Measurements from ENCODE around the gene STXBP5.
A peak's percentile ranks its signal among the peaks of the same experiment; 100 is the strongest.
"Not testable (repeated sequence)": the region's sequence is repeated elsewhere in the genome, so short reads cannot be mapped to it uniquely, and the experiment has no call there.

STXBP5 gene

DNA sequence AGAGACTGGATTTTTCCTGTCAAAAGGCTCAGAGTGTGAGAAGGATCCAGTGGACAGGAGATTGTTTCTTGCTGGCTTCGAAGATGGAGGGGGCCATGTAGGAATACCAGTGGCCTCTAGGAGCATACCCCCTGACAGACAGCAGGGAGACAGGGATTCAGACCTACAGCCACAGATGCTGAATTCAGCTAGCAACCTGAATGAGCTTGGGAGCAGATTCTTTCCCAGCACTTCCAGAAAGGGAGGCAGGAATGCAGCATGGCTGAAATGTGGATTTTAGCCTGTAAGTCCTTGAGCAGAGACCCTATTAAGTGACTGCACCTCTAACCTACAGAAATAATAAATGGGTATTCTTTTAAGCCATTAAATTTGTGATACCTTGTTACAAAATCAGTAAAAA lies 44.6 kb downstream of the STXBP5 start:
- H4K8ac ChIP-seq (ENCODE audit: low read length), result no peak overlapping the region
- H3K9ac ChIP-seq (ENCODE audit: low read length), result no peak overlapping the region
- 100% methylated on average over 1 of the region's 1 CpG for WGBS

DNA sequence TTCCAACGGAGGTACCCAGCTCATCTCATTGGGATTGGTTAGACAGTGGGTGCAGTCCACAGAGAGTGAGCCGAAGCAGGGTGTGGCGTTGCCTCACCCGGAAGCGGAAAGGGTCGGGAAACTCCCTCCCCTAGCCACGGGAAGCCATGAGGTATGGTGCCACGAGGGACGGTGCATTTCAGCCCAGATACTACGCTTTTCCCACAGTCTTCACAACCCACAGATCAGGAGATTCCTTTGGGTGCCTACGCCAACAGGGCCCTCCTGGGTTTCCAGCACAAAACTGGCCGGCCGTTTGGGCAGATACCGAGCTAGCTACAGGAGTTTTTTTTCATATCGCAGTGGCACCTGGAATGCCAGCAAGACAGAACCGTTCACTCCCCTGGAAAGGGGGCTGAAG lies 46.9 kb downstream of the STXBP5 start:
- no peaks in the 10 kb centered on the region for H3K27me3 ChIP-seq (ENCODE audit: control insufficient read depth in 1 of 2, insufficient read depth in 1 of 2, low read length in 2 of 2)
- H3K9ac ChIP-seq (ENCODE audit: low read length), result no peak overlapping the region
- H3K14ac ChIP-seq (ENCODE audit: low read length in 2 of 2), result no peak overlapping the region
- H3K4me1 ChIP-seq (ENCODE audit: control insufficient read depth, insufficient read depth, low read depth, low read length), result no peaks in the 10 kb centered on the region
- H2BK5ac ChIP-seq (ENCODE audit: low read depth, low read length, poor library complexity, severe bottlenecking), result no peak overlapping the region
- no peak overlapping the region for H2AK5ac ChIP-seq (ENCODE audit: low read length, severe bottlenecking)
- WGBS, result 98% methylated on average over 16 of the region's 16 CpGs
- no peak overlapping the region for H3K18ac ChIP-seq (ENCODE audit: low read depth in 1 of 2, low read length in 2 of 2)
- peak overlapping the region; percentile 54 for H4K8ac ChIP-seq (ENCODE audit: low read length)
- no peak overlapping the region for H3K27ac ChIP-seq (ENCODE audit: low read length, poor library complexity, severe bottlenecking)
- no peak overlapping the region for H2BK15ac ChIP-seq (ENCODE audit: low read depth, poor library complexity, severe bottlenecking)
- H2BK120ac ChIP-seq (ENCODE audit: low read depth, low read length), result no peak overlapping the region
- no peak overlapping the region for H3K23ac ChIP-seq (ENCODE audit: low read length in 2 of 2)
- no peak overlapping the region for H3K4me2 ChIP-seq (ENCODE audit: low read length, poor library complexity, severe bottlenecking)
- no peak overlapping the region for H2AFZ ChIP-seq (ENCODE audit: low read depth, low read length)
- peaks cover 4% of the 10 kb centered on the region for H3K79me1 ChIP-seq (replicated peaks; ENCODE audit: low read length, poor library complexity, severe bottlenecking)
- H3K36me3 ChIP-seq (ENCODE audit: control insufficient read depth in 1 of 2, insufficient read depth in 2 of 2, low read depth in 1 of 2, low read length in 2 of 2), result peaks cover 15 to 67% of the 10 kb centered on the region in 2 experiments
- no peak overlapping the region for H4K91ac ChIP-seq (ENCODE audit: low read length)
- H3K9me3 ChIP-seq (ENCODE audit: control insufficient read depth, low read length), result no peaks in the 10 kb centered on the region
- DNase-seq, result no peak
- no peak overlapping the region for H3K4ac ChIP-seq (ENCODE audit: low read depth in 1 of 2, low read length in 2 of 2)
- H3K4me3 ChIP-seq (ENCODE audit: insufficient read depth in 1 of 2, low read depth in 1 of 2, low read length in 2 of 2), result no peak overlapping the region
- no peak overlapping the region for H2BK12ac ChIP-seq (ENCODE audit: low read length in 2 of 2)

More for the DNA sequence above, 44.6 kb downstream of the STXBP5 start:
- Histone ChIP-seq H2BK120ac (ENCODE audit: low read depth, low read length) (no peak overlapping the region), H3K4me2 (ENCODE audit: low read length, poor library complexity, severe bottlenecking) (no peak overlapping the region), H2AFZ (ENCODE audit: low read depth, low read length) (no peak overlapping the region), H2AK5ac (ENCODE audit: low read length, severe bottlenecking) (no peak overlapping the region), H2BK5ac (ENCODE audit: low read depth, low read length, poor library complexity, severe bottlenecking) (no peak overlapping the region), H3K23ac (ENCODE audit: low read length in 2 of 2) (no peak overlapping the region), H3K4ac (ENCODE audit: low read depth in 1 of 2, low read length in 2 of 2) (no peak overlapping the region), H4K91ac (ENCODE audit: low read length) (no peak overlapping the region), H3K9me3 (ENCODE audit: control insufficient read depth, low read length) (no peaks in the 10 kb centered on the region), H3K4me3 (ENCODE audit: insufficient read depth in 1 of 2, low read depth in 1 of 2, low read length in 2 of 2) (no peak overlapping the region), H2BK15ac (ENCODE audit: low read depth, poor library complexity, severe bottlenecking) (no peak overlapping the region), H3K27me3 (ENCODE audit: control insufficient read depth in 1 of 2, insufficient read depth in 1 of 2, low read length in 2 of 2) (no peaks in the 10 kb centered on the region), H3K27ac (ENCODE audit: low read length, poor library complexity, severe bottlenecking) (no peak overlapping the region), H3K79me1 (replicated peaks; ENCODE audit: low read length, poor library complexity, severe bottlenecking) (peaks cover 8% of the 10 kb centered on the region), H3K14ac (ENCODE audit: low read length in 2 of 2) (no peak overlapping the region), H3K4me1 (ENCODE audit: control insufficient read depth, insufficient read depth, low read depth, low read length) (no peaks in the 10 kb centered on the region), H3K18ac (ENCODE audit: low read depth in 1 of 2, low read length in 2 of 2) (no peak overlapping the region), H2BK12ac (ENCODE audit: low read length in 2 of 2) (no peak overlapping the region), H3K36me3 (ENCODE audit: control insufficient read depth in 1 of 2, insufficient read depth in 2 of 2, low read depth in 1 of 2, low read length in 2 of 2) (peaks cover 11 to 71% of the 10 kb centered on the region in 2 experiments)
- DNase-seq, result no peak

DNA sequence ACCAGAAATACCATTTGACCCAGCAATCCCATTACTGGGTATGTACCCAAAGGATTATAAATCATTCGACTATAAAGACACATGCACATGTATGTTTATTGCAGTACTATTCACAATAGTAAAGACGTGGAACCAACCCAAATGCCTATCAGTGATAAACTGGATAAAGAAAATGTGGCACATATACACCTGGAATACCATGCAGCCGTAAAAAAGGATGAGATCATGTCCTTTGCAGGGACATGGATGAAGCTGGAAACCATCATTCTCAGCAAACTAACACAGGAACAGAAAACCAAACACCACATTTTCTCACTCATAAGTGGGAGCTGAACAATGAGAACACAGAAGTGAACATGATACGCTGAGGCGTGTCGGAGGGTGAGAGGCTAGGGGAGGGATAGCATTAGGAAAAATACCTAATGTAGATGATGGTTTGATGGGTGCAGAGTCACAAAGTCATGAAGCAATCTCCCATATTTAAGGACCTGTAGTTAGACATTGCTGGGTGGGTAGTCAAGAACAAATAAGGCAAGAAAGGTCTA lies 50.8 kb downstream of the STXBP5 start:
- H2AFZ ChIP-seq (ENCODE audit: low read depth, low read length); H3K9me3 ChIP-seq (ENCODE audit: control insufficient read depth, low read length); H2BK12ac ChIP-seq (ENCODE audit: low read length in 2 of 2); H2BK15ac ChIP-seq (ENCODE audit: low read depth, poor library complexity, severe bottlenecking); H2AK5ac ChIP-seq (ENCODE audit: low read length, severe bottlenecking); H3K27ac ChIP-seq (ENCODE audit: low read length, poor library complexity, severe bottlenecking); H2BK5ac ChIP-seq (ENCODE audit: low read depth, low read length, poor library complexity, severe bottlenecking); H3K14ac ChIP-seq (ENCODE audit: low read length in 2 of 2); H3K4ac ChIP-seq (ENCODE audit: low read depth in 1 of 2, low read length in 2 of 2); H3K9ac ChIP-seq (ENCODE audit: low read length); H3K23ac ChIP-seq (ENCODE audit: low read length in 2 of 2); H3K4me3 ChIP-seq (ENCODE audit: insufficient read depth in 1 of 2, low read depth in 1 of 2, low read length in 2 of 2); H3K18ac ChIP-seq (ENCODE audit: low read depth in 1 of 2, low read length in 2 of 2); H3K4me1 ChIP-seq (ENCODE audit: control insufficient read depth, insufficient read depth, low read depth, low read length); H3K79me1 ChIP-seq (replicated peaks; ENCODE audit: low read length, poor library complexity, severe bottlenecking); H3K4me2 ChIP-seq (ENCODE audit: low read length, poor library complexity, severe bottlenecking); DNase-seq; H3K27me3 ChIP-seq (ENCODE audit: control insufficient read depth in 1 of 2, insufficient read depth in 1 of 2, low read length in 2 of 2); H4K8ac ChIP-seq (ENCODE audit: low read length); H2BK120ac ChIP-seq (ENCODE audit: low read depth, low read length); H4K91ac ChIP-seq (ENCODE audit: low read length): not testable (repeated sequence)
- WGBS, result 96% methylated on average over 5 of the region's 6 CpGs
- H3K36me3 ChIP-seq (ENCODE audit: control insufficient read depth in 1 of 2, insufficient read depth in 2 of 2, low read depth in 1 of 2, low read length in 2 of 2), result peaks cover 15 to 40% of the 10 kb centered on the region in 2 experiments

DNA sequence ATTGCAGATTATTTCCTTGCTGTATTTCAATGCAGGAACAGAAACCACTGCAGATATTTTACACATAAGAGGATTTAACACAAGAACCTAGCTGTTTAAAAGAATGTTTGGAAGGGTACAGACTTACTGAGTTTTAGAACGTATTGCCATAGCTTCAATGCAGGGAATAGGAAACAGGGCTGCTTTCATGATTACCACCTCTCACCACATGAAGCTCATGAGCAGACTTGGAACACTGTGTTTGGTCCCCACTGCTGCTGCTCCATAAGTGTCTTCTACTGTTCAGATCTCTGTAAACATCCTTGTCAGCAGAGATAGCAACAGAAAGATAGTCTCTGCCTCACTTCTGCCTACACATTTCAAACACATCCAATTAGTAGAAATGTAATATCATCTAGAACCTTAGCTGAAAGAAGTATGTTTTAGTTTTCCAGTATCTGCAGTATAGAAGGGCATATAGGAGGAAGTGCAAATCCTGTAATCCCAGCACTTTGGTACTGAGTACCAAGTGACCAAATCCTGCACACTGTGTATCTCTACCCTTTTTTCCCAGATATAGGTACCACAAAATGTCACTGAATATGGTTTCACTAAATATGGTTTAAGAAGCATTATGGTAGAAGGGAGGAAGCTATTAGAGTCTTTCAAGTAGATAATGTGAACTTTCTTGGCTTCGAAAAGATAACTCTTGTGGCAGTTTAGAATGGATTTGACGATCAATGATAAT lies 51.9 kb downstream of the STXBP5 start:
- Histone ChIP-seq H2AFZ (ENCODE audit: low read depth, low read length) (no peak overlapping the region), H3K4ac (ENCODE audit: low read depth in 1 of 2, low read length in 2 of 2) (no peak overlapping the region), H4K91ac (ENCODE audit: low read length) (no peak overlapping the region), H4K8ac (ENCODE audit: low read length) (no peak overlapping the region), H2BK15ac (ENCODE audit: low read depth, poor library complexity, severe bottlenecking) (no peak overlapping the region), H3K36me3 (ENCODE audit: control insufficient read depth in 1 of 2, insufficient read depth in 2 of 2, low read depth in 1 of 2, low read length in 2 of 2) (peaks cover 11 to 37% of the 10 kb centered on the region in 2 experiments), H3K79me1 (replicated peaks; ENCODE audit: low read length, poor library complexity, severe bottlenecking) (peaks cover 5% of the 10 kb centered on the region), H3K27me3 (ENCODE audit: control insufficient read depth in 1 of 2, insufficient read depth in 1 of 2, low read length in 2 of 2) (no peaks in the 10 kb centered on the region), H2BK12ac (ENCODE audit: low read length in 2 of 2) (no peak overlapping the region), H2AK5ac (ENCODE audit: low read length, severe bottlenecking) (no peak overlapping the region), H3K4me2 (ENCODE audit: low read length, poor library complexity, severe bottlenecking) (no peak overlapping the region), H3K18ac (ENCODE audit: low read depth in 1 of 2, low read length in 2 of 2) (no peak overlapping the region), H2BK5ac (ENCODE audit: low read depth, low read length, poor library complexity, severe bottlenecking) (no peak overlapping the region), H3K9me3 (ENCODE audit: control insufficient read depth, low read length) (no peaks in the 10 kb centered on the region), H2BK120ac (ENCODE audit: low read depth, low read length) (no peak overlapping the region), H3K27ac (ENCODE audit: low read length, poor library complexity, severe bottlenecking) (no peak overlapping the region), H3K4me3 (ENCODE audit: insufficient read depth in 1 of 2, low read depth in 1 of 2, low read length in 2 of 2) (no peak overlapping the region), H3K4me1 (ENCODE audit: control insufficient read depth, insufficient read depth, low read depth, low read length) (peaks cover 2% of the 10 kb centered on the region), H3K23ac (ENCODE audit: low read length in 2 of 2) (no peak overlapping the region), H3K9ac (ENCODE audit: low read length) (no peak overlapping the region), H3K14ac (ENCODE audit: low read length in 2 of 2) (no peak overlapping the region)
- DNase-seq, result no peak
- 90% methylated on average over 3 of the region's 3 CpGs for WGBS
